Suprapubic skin (tissue), 3 donors: ENCODE measurements around the gene RBMS1.

Experiments used
- CTCF ChIP-seq, 2 donors: fragments of 200-600 bp in 1 of 2; fragments of 450-650 bp in 1 of 2; sonication (generic) in 1 of 2; IDR thresholded peaks; one replicate each; pipeline ENCODE4 v1.5.1; 2016 to 2019; ENCODE audit warnings: antibody characterized with exemption in 2 of 2, mild to moderate bottlenecking in 1 of 2, moderate library complexity in 1 of 2
- EP300 ChIP-seq: sonication (generic); formaldehyde crosslinking; IDR thresholded peaks from one replicate; pipeline ENCODE4 v1.6.1; 2017; ENCODE audit warnings: antibody characterized with exemption

DNA sequence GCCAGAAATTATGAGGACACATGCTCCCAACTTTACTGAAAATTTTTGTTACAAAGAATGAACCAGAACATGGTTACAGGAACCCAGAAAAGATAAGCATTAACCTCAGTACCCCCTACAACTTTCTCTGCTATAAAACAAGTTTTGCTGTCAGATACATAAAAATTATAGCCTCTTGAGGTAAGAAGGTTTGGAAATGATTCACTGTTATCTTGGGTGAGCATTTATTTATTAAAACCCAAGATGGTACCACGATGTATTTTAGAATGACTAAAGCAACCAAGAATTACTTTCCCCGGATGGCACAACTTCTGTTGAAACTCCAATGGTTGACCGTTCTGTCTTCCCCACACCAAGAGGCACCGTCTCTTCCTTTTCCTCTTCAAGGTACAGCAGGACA lies 72.9 kb downstream of the RBMS1 start:
- TF ChIP-seq CTCF (IDR thresholded peaks at IDR 0.05) (no peak), EP300 (no peak)
